Fibroblast of villous mesenchyme (primary cell): ENCODE results near the gene CEL. TPM values are rescaled to one million over a fixed set of nuclear protein-coding genes. Genes with fewer than 3 reads are reported as not detected.
"Not testable (repeated sequence)": the region's sequence is repeated elsewhere in the genome, so short reads cannot be mapped to it uniquely, and the experiment has no call there.

ENCODE experiments used
- DNase-seq: peaks from one replicate; pipeline ENCODE4 v3.0.0-alpha.2; 2010; ENCODE audit warnings: low read depth
- H3K4me3 ChIP-seq: 2 replicates; pipeline ENCODE4 v1.5.1; 2011; ENCODE audit warnings: low read depth, mild to moderate bottlenecking, low read length
- total RNA-seq: library from RNA; depleted of rRNA; stranded (reverse); fragments of >200 nt; gene quantifications from 2 replicates; pipeline ENCODE4 v1.2.3, GENCODE V29; 2012
- TF ChIP-seq, protein P1 (sequence below): IDR thresholded peaks from 2 replicates; pipeline ENCODE4 v1.5.1; 2012; ENCODE audit warnings: low read depth, mild to moderate bottlenecking, low read length; ENCODE audit not compliant: insufficient read depth

CEL gene
- total RNA-seq, 1 donor: under 0.01 TPM

DNA sequence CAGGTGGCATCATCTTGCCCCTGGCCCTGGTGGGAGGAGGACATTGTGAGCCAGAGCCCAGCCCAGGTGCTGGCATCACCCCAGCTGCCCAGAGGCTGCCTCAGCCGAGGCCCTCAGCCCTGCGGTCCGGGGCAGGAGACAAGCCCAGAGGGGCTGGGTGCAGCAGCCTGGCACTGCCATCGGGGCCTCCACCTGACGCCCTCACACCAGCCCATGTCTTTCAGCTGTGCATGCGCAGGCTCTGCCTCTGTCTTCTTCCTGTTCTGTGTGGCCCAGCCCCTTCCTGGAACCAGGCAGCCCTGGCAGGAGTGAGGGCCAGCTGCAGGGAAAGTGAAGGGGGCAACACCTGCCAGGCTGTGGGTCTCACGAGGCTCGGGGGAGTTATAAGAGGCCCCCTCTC, 4.8 kb upstream of the CEL start:
- TF ChIP-seq, protein P1, sequence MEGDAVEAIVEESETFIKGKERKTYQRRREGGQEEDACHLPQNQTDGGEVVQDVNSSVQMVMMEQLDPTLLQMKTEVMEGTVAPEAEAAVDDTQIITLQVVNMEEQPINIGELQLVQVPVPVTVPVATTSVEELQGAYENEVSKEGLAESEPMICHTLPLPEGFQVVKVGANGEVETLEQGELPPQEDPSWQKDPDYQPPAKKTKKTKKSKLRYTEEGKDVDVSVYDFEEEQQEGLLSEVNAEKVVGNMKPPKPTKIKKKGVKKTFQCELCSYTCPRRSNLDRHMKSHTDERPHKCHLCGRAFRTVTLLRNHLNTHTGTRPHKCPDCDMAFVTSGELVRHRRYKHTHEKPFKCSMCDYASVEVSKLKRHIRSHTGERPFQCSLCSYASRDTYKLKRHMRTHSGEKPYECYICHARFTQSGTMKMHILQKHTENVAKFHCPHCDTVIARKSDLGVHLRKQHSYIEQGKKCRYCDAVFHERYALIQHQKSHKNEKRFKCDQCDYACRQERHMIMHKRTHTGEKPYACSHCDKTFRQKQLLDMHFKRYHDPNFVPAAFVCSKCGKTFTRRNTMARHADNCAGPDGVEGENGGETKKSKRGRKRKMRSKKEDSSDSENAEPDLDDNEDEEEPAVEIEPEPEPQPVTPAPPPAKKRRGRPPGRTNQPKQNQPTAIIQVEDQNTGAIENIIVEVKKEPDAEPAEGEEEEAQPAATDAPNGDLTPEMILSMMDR: no peak
- H3K4me3 ChIP-seq: no peak overlapping the region
- DNase-seq: no peak

DNA sequence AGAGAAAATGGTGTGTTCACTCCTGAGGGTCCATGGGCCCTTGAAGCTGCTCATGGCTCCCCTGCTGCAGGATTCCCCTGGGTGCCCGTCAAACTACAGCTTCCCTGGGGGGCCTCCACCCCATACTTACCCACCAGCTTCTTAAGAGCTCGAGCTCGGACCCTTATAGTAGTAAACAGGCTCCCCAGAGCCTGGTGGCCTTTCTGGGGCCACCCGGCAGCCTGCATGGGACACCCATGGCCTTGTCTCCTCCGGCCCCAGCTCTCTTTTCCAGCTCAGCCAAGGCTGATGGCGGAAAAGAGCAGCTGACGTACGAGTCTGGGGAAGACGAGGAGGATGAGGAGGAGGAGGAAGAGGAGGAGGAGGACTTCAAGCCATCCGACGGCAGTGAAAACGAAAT, 4.2 kb upstream of the CEL start:
- H3K4me3 ChIP-seq: no peak overlapping the region
- TF ChIP-seq, protein P1: no peak
- no peak for DNase-seq

DNA sequence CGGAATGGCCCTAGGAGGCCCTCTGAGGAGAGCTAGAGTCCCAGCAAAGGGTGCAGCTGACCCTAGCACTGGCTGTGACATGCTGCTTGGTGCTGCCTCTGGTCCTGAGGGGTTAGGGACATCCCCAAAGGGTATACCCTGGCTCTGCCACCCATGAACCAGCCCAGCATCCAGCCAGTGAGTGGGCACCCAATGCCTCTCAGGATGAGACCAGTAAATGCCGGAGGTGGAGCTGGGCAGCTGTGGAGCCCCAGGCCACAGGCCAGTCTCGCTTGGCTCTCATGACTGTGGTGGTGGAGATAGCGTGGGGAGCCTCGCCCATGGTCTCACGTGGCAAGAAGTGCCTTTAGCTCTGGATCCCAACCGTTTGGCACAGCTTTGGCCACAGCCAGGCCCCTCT, 3.7 kb upstream of the CEL start:
- TF ChIP-seq, protein P1: no peak
- DNase-seq: no peak

GRCh38 chr9:133058550-133059320, 3.0 kb upstream of the CEL start:
- TF ChIP-seq, protein P1: no peak
- DNase-seq: no peak
- H3K4me3 ChIP-seq: no peak overlapping the region

More for the DNA sequence above, 3.7 kb upstream of the CEL start:
- no peak overlapping the region for H3K4me3 ChIP-seq

DNA sequence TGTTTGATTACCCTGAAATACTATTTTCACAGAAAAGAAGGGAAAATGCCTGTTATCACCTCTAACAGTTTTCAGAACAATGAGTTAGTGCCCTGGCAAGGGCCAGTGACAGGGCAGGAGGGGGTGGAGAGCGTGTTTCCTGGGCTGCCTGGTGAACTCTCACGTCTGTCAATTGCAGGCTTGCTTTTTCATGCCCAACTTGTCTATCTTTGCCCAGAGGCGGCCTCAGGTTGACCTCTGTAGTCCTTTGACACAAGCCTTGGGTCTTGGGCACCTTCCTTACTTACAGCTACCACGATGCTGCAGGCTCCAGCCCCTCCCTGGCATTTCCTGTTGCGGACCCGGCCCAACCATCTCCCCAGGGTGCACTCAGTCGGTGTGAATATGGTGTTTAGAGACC, 2.2 kb upstream of the CEL start:
- DNase-seq: no peak
- TF ChIP-seq, protein P1: no peak
- H3K4me3 ChIP-seq: no peak overlapping the region

DNA sequence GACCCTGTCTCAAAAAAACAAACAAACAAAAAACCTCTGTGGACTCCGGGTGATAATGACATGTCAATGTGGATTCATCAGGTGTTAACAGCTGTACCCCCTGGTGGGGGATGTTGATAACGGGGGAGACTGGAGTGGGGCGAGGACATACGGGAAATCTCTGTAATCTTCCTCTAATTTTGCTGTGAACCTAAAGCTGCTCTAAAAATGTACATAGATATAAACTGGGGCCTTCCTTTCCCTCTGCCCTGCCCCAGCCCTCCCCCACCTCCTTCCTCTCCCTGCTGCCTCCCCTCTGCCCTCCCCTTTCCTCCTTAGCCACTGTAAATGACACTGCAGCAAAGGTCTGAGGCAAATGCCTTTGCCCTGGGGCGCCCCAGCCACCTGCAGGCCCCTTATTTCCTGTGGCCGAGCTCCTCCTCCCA, 1.4 kb upstream of the CEL start:
- TF ChIP-seq, protein P1: no peak
- no peak overlapping the region for H3K4me3 ChIP-seq
- DNase-seq: no peak

DNA sequence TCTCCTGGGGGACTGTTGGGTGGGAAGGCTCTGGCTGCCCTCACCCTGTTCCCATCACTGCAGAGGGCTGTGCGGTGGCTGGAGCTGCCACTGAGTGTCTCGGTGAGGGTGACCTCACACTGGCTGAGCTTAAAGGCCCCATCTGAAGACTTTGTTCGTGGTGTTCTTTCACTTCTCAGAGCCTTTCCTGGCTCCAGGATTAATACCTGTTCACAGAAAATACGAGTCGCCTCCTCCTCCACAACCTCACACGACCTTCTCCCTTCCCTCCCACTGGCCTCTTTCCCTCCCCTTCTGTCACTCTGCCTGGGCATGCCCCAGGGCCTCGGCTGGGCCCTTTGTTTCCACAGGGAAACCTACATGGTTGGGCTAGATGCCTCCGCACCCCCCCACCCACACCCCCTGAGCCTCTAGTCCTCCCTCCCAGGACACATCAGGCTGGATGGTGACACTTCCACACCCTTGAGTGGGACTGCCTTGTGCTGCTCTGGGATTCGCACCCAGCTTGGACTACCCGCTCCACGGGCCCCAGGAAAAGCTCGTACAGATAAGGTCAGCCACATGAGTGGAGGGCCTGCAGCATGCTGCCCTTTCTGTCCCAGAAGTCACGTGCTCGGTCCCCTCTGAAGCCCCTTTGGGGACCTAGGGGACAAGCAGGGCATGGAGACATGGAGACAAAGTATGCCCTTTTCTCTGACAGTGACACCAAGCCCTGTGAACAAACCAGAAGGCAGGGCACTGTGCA, 590 bp upstream of the CEL start:
- H3K4me3 ChIP-seq, DNase-seq: not testable (repeated sequence)

- not testable (repeated sequence) for H3K4me3 ChIP-seq, DNase-seq
These were observed 788 bp downstream of the CEL start for GRCh38 chr9:133062569-133062968.
